Measurements from ENCODE around the gene RFTN1.

GRCh38 chr3:16460886-16461285 lies 52.6 kb downstream of the RFTN1 start:
- TF ChIP-seq POLR2A (IDR thresholded peaks at IDR 0.05) (no peak), CTCF (IDR thresholded peaks at IDR 0.05) (no peak)

Data from testis (tissue), 2 donors.